Left forelimb (tissue), 1 donor: ENCODE results near the gene CDC123.
"Not testable (repeated sequence)": the region's sequence is repeated elsewhere in the genome, so short reads cannot be mapped to it uniquely, and the experiment has no call there.

Experiments used
- DNase-seq: peaks from one replicate; pipeline ENCODE4 v3.0.0-alpha.2; 2018; ENCODE audit warnings: low spot score

The CDC123 gene

DNA sequence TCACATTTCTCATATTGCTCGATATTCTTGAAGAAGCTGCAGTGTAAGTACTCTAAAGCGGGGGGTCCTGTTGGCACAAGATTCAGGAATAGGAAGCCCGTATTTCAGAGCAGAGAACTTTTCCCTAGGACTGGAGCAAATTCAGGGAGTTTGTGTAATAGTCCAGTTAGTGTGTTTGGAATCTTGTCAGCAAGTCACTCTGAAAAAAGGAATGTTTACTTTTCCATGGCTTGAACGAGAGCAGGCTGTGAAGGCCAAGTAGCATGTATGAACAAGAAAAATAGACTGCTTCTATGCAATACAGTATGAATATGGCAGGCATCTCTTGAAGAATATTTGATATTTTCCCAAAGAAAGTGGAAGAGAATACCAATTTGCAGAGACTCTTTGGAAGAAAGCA is 39.8 kb downstream of the CDC123 start:
- no peak for DNase-seq

DNA sequence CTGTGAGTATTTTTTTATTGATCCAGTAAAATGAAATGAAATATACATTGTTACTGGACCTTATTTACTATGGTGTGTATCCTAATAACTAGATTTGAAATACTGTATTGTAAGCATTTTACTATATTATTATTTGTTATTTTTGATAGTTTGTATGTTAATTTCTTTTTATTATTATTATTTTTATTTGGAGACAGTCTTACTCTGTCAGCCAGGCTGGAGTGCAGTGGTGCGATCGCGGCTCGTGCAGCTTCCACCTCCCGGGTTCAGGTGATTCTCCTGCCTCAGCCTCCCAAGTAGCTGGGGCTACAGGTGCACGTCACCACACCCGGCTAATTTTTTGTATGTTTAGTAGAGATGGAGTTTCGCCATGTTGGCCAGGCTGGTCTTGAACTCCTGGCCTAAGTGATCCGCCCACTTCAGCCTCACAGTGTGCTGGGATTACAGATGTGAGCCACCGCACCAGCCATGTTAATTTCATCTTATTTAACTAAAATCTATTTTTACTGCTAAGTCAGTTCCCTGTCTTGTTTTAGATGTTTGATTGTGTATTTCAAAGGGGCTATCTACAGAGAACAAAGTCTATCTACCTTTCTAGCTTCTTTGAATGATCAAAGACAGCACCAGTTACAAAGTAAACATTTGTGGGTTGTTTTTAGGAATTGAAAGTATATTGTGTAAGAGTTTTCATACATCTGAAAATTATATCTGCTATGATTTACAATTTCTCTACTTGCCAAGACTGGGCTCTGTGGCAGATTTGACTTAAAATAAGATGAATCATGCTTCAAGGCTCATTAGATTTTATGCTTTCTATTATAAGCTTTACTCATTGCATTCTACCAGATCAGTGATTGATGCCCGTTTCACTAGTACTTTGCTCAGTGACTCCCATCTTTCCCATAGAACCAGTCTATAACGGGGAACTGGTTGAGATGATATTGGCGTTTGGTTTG is 41.6 kb downstream of the CDC123 start:
- no peak for DNase-seq

DNA sequence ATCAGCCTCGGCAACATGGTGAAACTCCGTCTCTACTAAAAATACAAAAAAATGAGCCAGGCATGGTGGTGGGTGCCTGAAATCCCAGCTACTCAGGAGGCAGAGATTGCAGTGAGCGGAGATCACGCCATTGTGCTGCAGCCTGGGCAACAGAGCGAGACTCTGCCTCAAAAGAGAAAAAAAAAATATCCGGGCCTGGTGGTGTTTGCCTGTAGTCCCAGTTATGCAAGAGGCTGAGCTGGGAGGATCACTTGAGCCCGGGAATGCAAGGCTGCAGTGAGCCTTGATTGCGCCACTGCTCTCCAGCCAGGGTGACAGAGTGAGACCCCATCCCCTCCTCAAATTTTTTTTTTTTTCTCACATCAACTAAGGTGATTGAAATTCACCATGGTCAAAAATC is 42.8 kb downstream of the CDC123 start:
- no peak for DNase-seq

DNA sequence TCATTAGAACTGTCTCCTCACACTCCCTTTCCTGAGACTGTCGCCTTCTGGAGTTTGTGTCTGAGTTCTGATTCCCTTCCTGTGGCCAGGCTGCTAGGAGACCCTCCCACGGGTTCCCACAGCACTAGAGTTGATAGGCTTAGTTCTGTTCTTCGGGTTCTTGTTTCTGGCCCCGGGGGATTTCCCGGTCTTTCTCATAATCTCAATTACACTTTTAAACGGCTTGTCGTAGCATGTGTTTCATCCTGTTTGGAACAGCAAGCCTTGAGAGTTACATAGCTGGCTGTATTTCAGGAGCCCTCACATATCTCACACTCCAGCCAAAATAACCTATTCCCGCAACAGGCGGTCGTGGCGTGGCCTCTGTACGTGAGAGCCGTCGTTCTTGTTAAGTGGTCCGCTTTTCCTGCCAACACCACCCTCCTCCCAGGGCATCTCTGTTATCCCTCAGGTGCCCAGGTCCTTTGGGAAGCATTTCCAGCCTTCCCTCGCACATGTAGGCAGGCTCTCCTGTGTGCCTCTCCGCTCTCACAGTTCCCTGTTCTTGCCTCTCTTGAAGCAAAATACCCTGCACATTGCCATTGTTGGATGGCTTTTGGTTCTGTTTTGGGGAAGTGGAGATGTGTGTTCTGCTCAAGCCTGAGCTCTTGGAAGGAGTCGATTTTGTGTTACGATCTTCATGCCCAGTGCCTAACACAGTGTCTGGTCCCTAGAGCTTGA is 46.0 kb downstream of the CDC123 start:
- no peak for DNase-seq

DNA sequence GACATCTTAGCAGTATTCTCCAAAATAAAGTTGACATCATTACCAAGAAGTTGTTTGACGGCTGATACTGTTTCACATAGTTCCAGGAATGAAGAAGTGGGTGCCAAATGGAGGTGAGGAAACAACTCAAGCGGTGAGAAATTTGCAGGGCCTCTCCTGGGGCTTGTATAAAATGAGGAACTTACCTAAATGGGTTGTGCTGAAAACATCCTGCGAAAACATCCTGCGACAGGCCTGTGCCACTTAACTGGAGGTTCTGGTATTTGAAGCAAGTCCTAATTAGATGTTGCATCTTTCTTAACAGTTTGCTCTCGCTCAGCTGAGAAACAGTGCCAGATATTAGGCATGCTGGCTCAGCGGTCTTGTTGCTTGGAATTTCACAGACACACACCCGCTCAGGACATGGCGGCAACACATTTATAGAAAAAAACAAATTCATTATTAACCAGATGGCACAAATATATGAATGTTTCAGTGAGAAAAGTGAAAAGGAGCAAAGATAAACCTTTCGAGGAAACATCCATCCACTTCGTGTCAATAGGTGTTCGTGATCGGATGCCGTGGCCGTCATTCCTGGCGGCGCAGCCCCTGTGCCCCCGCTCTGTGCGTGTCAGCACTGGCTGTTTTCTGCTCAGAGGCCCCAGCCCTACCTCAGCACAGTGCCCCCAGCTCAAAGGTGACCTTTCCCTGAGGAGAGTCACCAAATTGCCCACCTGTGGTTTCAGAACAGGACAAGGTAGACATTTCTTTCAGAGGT is 48.1 kb downstream of the CDC123 start:
- no peak for DNase-seq

DNA sequence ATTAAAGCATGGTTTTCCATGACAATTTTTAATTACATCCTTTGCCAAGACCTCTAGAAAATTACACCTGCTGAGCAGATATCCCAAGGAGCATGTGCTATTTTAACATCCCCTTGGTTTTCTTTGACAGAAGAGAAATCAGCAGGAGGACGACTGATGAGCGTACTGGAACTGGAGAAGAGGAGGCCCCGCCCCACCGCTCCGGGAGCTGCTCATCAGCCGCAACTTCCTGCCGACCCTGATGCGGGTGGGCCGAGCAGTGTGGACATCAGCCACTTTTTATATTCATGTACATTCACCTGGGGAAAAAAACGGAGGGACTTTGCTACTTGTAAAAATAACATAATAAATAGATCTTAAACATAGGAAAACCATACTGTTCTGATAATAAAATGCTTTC is 54.2 kb downstream of the CDC123 start:
- DNase-seq: peak; percentile 50

DNA sequence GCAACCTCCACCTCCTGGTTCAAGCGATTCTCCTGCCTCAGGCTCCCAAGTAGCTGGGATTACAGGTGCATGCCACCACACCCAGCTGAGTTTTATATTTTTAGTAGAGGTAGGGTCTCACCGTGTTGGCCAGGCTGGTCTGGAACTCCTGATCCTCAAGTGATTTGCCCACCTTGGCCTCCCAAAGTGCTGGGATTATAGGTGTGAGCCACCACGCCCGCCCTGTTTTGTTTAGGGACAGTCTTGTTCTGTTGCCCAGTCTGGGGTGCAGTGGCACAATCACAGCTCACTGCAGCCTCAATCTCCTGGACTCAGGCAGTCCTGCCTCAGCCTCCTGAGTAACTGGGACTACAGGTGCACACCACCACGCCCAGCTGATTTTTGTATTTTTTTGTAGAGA is 54.7 kb downstream of the CDC123 start:
- DNase-seq: peak; percentile 0

DNA sequence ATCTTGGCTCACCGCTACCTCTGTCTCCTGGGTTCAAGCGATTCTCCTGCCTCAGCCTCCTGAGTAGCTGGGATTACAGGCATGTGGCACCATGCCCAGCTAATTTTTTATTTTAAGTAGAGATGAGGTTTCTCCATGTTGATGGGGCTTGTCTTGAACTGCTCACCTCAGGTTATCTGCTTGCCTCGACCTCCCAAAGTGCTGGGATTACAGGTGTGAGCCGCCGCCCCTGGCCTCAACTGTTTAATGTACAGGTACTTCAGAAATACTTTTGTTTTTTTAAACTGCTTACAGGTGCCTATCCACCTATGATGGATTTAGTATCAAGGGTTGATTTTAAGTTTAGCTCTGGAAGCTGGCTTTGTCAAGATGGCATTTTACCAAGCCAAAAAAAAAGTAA is 55.6 kb downstream of the CDC123 start:
- DNase-seq: no peak

DNA sequence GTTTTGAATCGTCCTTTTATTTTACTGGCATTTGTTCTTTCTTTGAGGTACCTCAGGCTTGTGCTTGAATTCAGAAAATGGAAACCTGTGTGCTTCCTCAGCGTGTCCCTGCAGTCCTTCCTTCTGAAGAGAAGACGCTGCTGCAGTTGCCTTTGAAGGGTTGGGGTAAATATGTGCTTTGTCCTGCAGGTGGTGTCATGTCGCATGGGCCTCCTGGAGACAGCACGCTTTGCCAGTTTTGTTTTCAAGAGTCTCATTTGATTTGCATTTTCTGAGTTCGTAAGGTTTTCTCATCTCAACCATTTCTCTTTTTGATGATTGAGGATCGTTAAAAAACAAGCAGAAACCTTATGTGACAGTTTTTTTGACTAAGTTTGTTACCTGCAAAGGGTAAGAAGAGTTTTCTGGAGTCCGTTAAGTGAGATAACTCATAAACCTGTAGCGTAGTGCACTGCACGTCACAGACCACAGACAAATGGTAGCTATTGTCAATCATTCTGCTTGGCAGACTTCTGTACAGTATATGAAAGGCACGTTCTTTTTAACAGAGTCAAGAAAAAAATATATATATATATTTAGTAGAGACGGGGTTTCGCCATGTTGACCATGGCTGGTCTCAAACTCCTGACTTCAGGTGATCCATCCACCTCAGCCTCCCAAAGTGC is 57.0 kb downstream of the CDC123 start:
- no peak for DNase-seq

DNA sequence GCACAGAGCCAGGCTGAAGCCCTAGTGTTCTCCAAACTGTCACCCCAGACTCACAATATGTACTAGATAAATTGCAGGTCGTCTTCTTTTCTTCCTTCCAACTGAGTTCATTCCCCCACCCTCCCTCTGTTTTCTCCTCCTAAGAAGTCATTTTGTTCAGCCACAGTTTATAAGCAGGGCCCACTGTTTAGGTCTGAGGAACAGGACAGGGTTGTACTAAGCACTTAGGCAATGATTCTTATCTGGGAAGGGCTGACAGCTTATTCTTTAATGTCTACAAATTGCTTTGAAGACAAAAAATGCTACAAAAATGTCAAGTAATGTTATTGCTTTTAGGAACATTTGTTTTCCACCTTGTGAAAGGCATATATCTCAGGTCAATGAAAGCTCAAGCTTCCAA is 59.1 kb downstream of the CDC123 start:
- no peak for DNase-seq

DNA sequence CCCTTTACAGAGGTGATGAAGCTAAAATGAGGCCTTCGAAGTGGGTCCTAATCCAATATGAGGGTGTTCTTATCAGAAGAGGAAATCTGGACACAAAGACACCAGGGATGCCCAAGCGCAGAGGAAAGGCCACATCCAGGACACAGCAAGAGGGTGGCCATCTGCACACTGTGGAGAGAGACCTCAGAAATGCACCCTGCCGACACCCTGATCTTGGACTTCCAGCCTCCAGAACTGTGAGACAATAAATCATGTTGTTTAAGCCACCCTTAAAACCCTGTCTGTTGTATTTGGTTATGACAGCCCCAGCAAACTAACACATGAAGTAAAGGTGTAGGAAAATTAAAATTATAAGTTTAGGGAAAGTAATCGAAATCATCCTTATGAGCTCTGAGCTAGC is 64.0 kb downstream of the CDC123 start:
- no peak for DNase-seq

DNA sequence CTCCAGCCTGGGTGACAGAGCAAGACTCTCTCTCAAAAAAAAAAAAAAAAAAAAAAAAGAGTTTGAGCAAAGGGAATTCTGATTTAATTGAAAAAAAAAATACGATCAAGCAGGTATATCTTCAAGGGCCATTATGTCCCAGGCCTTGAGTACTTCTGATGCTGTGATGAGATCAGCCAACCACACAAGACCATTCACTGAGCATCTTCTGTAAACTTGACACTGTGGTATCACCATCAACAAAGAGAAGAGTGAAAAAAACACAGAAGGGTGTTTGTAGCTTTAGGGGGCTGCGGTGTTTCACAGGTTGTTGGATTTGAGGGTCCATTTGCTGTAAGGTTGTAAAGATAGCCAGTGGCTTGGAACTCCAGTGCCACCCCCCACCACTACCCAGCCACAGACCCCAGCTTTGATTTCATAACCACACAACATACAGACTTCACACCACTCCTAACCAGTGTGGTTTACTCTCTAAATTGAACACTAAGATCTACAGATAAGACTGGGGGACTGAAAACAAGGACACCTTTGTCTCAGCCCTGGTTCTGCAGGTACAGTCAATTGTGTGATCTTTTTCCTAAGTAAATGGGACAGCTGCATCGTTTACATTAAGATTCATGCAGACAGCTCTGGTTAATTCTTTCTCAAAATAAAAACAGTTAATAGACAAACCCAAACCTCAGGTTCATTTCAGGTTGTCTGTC is 66.4 kb downstream of the CDC123 start:
- DNase-seq: no peak

DNA sequence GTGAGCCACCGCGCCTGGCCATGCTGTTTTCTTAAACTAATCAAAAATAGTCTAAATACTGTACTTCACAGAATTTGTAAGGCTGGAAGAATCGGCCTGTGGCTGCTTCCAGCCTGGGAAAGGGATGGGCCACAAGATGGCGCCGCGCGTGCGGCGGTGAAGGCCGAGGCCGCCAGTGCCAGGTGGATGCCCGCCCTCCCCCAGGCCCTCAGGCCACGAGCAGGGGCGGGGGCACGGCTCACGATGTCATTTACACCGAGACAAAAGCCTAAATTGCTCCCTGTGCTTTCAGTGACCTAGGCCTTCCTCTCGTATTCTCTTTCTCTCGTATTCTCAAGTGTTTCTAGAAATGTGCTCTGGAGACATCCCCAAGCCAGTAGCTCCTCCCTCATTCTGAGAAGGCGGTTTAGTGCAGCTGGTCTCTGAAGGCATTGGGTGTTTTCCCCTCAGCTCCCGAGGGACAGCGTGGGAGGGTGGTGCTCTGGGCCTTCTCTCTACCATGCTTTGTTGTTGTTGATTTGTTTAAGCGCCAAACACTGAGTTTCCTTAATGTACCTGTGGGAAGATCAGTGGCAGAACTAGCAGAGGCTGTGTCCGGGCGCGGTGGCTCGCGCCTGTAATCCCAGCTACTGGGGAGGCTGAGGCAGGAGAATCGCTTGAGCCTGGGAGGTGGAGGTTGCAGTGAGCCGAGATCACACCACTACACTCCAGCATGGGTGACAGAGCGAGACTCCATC is 68.4 kb downstream of the CDC123 start:
- DNase-seq: peak; percentile 83

DNA sequence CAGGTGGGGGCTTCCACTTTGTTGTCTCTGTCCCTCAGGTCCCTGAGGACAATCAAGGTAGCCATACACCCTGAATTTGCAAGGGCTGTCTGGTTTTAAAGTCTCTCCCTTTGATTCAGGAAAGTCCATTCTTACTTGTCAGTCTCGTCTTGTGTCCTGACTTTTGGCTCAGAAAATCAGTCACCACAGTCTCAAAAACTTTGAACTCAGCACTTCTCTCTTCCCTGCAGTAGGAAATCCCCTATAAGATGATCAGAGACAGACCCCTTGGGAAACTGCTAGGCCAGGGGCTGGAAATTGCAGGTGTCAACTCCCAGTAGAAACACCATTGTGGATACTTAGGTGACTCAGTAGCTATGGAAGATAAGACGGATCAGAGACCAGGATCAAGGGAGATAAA is 73.1 kb downstream of the CDC123 start:
- DNase-seq: no peak

DNA sequence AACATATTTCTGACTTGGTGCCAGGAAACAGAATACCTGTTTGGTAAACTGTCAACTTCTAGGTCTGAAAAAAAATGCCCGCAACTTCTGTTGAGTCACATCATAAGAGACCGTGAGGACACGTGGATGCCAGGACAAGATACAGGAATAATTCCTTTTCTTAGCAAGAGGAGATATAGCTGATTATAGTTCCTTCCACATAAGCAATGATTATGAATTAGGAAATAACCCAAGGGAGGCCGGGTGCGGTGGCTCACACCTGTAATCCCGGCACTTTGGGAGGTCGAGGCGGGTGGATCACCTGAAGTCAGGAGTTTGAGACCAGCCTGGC is 75.2 kb downstream of the CDC123 start:
- DNase-seq: no peak

DNA sequence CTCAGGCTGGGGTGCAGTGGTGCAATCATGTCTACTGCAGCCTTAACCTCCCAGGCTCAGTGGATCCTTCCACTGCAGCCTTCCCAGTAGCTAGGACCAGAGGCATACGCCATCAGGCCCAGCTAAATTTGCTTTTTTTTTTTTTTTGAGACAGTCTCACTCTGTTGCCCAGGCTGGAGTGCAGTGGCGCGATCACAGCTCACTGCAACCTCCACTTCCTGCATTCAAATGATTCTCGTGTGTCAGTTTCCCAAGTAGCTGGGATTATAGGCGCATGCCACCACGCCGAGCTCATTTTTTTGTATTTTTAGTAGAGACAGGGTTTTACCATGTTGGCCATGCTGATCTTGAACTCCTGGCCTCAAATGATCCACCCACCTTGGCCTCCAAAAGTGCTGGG is 81.9 kb downstream of the CDC123 start:
- not testable (repeated sequence) for DNase-seq

DNA sequence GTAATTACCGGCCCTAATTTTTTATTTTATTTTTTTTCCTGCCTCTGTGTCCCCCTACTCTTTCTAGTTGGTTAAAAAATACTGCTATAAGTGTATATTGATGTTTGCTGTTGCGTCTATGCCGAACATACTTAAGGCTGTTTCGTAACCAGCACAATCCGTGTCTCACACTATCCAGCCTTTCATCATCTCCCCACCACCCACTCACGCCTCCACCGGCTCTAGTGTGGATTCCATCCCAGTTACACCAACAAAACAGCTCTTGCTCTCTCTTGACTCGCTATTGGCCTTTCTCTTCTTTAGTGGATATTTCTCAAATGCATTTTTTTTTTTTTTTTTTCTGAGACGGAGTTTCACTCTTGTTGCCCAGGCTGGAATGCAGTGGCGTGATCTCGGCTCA is 83.3 kb downstream of the CDC123 start:
- DNase-seq: no peak

DNA sequence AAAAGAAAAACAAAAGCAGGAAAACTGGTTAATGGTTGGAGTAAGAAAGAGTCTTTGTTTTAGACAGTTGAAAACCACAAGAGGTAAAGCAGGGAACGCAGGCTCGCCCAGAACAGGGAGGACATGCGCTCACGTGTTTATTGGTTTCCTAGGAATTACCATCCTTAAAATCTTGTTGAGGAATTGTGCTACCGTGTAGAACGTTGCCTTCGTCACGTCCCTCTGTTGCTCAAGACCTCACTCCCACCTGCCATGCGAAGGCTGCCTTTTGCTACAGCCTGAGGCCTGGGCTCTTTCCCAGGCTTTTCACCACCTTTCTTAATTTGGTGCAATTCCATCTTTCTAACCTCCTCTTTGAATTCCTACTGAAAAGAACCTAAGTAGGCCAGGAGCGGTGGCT is 91.8 kb downstream of the CDC123 start:
- DNase-seq: no peak

DNA sequence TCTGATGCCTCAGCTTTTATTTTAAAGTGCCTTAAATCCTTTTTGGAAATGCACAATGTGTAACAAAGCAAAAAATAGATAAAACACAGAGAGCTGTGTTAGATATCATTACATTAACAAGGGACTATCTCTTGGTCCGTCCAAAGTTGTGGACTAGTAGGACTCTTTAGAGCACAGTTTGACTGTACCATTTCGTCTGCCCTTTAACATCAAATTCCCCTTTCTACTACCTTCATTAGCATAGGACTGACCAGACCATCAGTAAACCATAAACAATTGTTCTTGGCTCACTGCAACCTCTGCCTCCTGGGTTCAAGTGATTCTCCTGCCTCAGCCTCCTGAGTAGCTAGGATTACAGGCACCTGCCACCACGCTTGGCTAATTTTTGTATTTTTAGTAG is 101.8 kb downstream of the CDC123 start:
- not testable (repeated sequence) for DNase-seq

DNA sequence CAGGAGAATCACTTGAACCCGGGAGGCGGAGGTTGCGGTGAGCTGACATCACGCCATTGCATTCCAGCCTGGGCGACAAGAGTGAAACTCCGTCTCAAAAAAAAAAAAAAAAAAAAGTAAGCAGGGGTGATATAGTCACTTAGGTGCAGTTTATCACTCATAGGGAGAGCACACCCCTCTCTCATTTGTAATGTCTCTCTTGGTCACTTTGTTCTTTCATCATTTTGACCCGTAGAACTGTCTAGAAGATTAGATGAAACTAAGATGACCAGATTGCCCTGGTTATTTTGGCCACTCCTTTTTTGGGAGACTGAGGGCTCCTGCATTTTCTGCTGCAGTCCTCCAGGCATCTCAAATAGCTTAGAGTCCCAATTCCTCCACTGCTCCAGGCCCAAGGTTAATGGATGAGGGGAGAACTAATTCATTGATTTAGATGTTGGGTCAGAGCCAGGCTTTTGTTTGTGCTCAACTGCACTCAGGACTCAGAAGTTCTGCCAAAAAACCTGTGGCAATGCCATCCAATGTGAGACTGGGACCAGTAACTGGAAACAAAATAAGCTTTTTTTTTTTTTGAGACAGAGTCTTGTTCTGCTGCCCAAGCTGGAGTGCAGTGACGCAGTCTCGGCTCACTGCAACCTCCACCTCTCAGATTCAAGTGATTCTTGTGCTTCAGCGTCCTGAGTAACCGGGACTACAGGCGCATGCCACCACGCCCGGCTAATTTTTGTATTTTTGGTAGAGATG is 103.4 kb downstream of the CDC123 start:
- no peak for DNase-seq
